ACHN (cell line): ENCODE results near the gene PPTC7.
"Not testable (repeated sequence)": the region's sequence is repeated elsewhere in the genome, so short reads cannot be mapped to it uniquely, and the experiment has no call there.

Source experiments
- DNase-seq: peaks from one replicate; pipeline ENCODE4 v3.0.0-alpha.2; 2015
- in situ Hi-C: cut with HindIII; loops from 2 replicates; pipeline ENCODE4 v1.10.0; 2017; ENCODE audit warnings: low sequenced_read_pairs, low pct_ligation_motif_present, low pct_unique_long_range_greater_than_20kb

PPTC7 gene

DNA sequence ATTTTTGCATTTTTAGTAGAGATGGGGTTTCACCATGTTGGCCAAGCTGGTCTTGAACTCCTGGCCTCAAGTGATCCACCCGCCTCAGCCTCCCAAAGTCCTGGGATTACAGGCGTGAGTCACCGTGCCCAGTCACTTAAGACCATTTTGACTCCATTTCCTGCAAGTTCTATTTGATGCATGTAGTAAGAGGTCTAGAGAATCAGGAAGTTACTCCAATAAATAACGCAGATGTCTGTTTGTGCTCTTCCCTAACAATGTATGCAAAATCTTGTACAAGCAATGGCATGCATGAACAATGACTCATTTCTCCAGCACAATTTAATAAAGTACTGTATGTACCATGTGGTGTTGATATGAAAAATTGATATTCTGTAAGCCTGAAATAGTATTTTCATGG, 37.9 kb downstream of the PPTC7 start:
- in situ Hi-C loops, DNase-seq: not testable (repeated sequence)

DNA sequence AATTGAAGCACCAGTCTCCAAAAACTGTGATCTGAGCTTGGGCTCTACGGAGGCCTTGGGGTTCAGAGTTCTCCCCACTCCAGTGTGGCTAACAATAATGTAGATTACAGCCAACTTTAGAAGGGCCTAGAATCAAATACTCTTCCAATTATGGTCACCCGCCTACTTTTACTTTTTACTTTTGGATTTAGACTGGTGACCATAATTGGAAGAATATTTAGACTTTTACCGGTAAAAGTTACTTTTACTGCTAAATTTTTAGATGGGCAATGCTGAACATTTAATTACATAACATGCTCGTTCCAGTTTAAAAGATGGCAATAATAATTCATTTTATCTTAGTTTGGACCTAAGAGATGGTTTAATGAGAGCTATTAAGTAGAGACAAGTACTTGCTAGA, 39.2 kb downstream of the PPTC7 start:
- in situ Hi-C loops, result no loop called here
- no peak for DNase-seq

DNA sequence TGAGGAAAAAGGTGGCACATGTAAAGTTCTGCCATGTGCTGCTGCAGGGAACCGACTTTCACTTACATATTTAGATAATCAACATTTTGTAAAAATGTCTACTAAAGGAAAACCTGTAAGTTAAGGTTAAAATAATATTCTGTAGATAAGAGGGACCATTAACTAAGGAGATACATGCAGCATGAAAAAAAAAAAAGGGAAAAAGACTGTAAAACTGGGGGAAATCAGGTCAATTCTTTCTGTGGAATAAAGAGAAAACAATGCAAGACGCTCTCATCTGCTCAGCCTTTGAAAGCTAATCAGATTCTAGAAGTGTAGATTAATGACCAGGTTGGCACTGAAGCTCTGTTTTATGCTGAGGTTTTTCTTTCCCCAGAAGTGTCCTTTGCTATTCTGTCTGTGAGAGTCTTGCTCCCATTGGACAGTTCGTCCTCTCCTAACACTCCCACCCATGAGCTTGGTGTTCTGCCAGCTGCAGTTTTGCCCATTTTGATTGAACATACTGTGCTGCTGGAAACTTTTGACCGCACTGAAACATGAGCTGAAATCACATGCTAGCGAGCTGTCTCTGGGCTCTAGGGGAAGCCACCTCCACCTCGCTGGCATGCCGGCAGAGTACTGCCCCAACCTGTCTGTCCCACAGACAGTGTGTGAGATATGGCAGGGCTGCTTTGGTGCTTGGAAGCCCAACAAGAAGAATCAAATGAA, 39.7 kb downstream of the PPTC7 start:
- in situ Hi-C loops, result no loop called here
- DNase-seq, result no peak

DNA sequence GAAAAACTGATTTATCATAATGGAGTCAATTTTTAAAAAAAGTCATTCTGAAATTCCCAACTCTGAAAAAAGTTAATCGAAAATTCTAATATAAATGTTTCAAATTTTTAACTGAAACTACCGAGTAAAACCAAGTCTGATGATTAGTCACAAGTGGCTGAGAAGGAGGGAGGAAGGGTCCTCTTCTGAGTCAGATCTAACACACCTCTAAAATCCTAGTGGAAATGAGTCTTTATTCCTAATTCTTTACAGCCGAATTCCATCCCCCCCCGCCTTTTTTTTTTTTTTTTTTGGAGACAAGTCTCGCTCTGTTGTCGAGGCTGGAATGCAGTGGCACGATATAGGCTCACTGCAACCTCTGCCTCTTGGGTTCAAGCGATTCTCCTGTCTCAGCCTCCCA, 43.1 kb downstream of the PPTC7 start:
- in situ Hi-C loops, result no loop called here
- peak; percentile 44 for DNase-seq

DNA sequence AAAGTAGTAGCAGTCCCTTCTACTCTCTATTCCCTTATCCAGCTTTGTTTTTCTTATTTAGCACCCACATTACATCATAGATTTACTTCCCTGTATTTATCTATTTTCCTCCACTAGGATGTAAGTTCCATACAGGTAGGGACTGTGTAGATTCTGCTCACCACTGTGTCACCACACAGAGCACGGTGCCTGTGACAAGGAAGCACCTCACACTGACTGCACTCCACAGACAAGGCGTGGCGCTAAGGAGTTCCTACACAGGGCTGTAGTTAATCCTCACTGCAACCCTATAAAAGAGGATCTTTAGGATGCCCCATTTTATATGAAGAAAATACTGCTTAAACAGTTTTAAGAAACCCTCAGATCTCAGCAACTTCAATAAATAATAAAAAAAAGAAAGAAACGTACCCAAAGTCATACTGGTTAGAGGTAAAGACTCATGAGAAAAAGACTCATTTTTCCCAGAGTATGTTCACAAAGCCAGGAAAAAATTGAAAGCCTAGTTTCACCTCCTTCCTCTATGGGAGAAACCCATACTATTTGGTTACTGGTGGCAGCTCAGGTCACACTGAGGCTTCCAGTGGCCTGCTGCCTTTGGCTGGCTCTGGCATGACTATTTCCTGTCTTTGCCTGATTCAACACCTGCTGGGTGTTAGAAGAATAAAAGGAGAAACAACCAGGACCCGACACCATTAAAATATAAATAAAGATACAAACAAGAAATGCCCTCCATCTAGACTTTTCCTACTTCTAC, 44.1 kb downstream of the PPTC7 start:
- in situ Hi-C loops, result no loop called here
- no peak for DNase-seq

DNA sequence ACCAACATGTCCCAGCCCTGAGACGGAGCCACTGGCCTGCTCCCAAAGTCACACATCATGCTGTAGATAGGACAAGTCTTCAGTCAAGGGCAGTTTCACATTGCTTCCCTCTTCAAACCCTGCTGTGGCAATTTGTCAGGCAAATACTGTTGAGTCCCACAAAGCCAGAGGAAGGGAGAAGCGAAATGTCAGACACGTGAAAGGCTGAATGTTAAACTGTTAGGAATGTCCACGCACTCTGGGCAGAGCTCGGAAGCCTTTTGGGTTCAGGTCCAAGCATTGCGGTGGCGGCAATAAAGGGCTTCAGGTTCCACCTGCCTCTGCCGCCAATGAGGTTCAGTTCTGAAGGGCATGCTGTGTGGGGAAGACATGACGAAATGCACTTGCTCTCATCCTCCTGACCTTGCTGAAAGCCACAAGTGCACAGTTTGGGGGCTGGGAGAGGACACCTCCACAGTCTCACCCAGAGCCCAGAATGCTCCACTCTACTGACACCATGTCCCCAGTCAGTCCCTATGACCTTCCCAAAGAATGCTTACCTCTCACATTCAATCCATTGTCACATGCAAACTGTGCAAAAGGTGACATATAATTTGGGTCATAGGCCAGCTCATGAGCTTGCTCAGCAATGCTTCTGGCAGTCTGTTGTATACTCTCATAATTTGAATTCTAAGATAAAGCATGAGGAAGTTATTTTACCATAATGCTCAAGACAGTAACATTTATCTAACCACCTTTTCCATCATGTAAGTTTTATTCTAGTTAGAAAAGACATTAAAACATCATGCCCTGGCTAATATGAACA, 45.3 kb downstream of the PPTC7 start:
- no peak for DNase-seq
- in situ Hi-C loops, result no loop called here

DNA sequence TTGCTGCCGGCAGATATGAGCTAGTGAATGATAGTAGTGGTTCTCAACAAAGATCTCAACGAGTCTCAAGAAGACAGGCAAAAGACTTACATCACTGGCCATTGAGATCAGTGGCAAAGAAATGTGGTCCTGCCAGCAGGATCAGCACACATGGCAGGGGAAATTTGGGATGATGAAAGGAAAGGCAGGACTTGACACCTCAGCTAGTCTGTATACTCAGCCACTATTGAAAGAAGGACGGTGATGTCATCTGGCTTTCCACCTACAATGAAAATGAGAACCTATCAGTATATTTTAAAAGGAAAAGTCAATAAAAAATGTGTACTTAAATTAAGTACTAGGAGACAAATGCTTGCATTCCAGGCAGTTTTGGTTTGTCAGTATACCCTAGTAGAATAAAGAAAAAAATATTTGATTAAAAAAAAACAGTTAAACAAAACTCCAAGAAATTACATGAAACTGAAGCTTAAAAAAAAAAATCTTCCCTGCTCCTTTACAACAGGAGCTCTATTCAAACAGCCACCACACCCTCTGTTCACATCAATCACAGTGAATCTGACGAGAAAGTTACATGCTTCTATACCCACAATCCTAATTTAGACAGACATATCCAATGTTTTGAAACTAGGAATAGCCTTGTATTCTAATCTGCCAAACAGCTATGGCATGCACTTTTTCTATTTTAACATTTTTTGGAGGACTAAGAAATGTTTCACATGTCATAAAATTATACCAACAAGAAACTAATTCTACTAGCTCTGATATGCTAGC, 46.1 kb downstream of the PPTC7 start:
- no peak for DNase-seq
- in situ Hi-C loops, result no loop called here

DNA sequence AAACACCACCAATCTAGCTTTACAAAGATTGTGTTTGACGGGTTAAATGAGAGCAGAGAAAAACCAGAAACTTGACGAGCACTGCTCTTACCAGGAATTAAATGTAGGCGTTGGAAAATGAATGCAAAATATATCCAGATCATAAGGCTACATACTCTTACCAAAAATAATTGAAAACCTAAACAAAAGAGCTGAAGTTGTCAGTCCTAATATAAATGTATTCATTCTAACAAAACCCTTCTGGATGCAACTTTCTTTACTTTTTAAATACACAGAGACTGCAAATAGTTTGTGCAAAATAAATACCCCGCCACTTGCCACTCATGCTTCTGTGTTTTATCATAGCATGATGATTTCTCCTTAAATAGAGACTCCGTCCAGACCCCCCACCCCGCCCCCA, 48.3 kb downstream of the PPTC7 start:
- in situ Hi-C loops, result no loop called here
- DNase-seq, result no peak

DNA sequence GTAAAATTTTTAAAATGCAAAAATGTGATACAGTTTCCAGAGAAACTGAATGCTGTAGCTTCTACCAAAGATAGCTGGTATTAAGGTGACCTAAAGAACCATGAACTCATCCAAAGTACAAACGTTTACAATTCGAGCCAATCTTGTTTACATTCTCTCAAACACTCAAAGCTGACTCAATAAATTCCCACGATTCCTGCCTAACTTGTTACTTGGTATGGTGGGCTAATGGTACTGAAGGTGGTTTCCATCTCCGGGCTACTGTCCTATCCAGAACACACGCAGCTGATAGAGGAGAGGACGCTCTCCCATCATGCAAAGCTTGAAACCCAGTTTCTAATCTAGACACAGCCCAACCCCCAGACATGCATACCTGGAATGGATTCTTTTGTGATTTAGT, 49.5 kb downstream of the PPTC7 start:
- in situ Hi-C loops, result no loop called here
- DNase-seq, result no peak

DNA sequence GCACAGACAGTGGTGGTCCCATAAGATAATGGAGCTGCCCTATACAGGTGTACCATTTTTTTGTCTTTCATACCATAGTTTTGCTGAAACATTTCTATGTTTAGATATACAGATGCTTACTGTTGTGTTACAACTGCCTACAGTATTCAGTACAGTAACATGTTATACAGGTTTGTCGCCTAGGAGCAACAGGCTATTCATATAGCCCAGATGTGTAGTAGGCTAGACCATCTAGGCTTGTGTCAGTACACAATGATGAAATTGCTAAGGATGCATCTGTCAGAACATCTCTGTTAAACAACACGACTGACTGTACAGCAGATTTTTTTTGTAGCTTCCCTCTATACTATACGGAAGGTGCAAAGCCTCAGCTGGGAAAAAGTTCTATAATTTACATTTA, 50.5 kb downstream of the PPTC7 start:
- DNase-seq, result no peak
- in situ Hi-C loops, result no loop called here

DNA sequence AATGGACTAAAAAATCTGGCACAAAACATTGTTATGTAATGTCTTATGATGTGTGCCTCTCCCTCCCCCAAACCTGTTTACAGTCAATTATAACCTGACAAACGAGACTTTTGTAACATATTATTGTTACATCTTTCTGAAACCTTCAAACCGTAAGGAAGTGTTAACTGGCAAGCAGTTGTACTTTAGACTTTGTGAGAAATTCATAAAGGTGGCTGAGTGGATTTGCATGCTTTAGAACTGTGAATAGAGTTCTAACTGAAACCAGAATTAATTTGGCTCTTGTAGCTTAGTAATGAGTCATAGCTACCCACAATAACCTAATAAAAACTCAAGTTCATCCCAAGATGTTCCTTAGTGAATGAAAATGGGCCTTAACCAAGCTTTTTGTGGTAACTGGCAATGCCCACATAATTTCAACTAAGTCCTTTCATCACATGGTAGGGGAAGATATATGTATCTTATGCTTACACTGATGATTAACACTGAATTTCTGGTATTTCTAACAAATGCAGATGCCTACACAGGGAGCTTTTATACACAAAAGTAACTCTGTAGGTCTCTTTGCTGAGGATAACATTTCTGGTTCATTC, 51.3 kb downstream of the PPTC7 start:
- no peak for DNase-seq
- in situ Hi-C loops, result no loop called here

DNA sequence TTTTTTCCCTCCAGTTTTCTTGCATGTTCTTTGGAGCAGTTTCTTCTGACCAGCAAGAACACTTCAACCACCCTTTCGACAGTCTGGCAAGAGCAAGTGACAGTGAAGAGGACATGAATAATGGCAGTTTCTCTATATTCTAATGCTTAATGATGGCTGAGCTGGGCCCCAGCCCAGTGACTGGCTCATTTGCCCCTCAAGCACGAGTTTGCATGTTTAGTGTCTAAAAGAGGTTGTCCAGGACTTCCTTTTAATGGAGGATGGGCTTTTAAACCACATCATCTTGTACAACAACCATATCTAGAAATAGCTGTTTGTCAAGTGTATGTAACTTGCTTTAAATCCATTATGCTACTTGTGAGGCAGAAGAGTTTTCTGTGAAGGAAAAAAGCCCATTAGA, 52.6 kb downstream of the PPTC7 start:
- in situ Hi-C loops, result no loop called here

DNA sequence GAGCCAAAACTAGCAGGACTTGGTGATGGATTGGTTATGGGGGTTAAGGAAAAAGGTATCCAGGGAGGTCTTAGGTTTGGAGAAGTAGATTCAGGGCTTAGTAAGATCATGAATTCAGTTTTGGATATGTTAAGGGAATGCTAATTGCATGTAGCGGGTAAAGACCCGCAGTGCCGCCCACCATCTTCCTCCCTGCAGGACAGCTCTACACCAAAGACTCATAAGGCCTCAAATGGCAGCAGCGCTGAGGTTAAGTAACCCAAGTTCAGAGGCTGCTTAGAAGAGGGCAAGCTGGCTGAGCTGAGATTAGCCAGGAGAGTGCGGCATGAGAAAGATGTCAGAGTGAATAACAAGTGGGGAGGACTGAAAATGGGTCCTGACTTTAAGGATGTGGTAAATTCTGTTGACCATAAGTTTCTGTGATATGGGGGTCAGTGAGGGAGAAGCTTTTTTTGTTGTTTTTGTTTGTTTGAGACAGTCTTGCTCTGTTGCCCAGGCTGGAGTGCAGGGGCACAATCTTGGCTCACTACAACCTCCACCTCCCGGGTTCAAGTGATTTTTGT, 54.8 kb downstream of the PPTC7 start:
- DNase-seq, result no peak
- in situ Hi-C loops, result no loop called here

More for the DNA sequence above, 52.6 kb downstream of the PPTC7 start:
- DNase-seq, result no peak

DNA sequence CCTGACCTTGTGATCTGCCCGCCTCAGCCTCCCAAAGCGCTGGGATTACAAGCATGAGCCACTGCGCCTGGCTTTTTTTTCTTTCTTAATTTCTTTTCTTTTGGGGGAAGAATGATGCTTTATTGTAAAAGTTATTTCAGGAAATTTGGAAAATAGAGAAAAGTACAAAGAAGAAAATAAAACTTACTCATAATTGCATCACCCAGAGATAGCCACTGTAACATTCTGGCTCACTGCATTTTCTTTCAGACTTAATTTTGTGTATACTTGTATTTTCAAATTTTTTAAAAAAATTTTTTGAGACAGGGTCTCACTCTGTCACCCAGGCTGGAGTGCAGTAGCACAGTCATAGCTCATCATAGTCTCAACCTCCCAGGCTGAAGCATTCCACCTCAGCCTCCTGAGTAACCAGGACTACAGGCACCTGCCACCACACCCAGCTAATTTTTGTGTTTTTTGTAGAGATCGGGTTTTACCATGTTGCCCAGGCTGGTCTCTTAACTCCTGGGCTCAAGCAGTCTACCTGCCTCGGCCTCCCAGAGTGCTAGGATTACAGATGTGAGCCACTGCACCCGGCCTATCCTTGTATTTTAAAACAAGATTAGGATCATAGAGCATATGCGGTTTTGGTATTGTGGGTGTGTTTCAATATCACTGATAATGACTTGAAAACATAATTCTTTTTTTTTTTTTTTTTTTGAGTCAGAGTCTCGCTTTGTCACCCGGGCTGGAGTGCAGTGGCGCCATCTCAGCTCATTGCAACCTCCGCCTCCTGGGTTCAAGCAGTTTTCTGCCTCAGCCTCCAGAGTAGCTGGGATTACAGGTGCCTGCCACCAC, 62.0 kb downstream of the PPTC7 start:
- DNase-seq, in situ Hi-C loops: not testable (repeated sequence)

DNA sequence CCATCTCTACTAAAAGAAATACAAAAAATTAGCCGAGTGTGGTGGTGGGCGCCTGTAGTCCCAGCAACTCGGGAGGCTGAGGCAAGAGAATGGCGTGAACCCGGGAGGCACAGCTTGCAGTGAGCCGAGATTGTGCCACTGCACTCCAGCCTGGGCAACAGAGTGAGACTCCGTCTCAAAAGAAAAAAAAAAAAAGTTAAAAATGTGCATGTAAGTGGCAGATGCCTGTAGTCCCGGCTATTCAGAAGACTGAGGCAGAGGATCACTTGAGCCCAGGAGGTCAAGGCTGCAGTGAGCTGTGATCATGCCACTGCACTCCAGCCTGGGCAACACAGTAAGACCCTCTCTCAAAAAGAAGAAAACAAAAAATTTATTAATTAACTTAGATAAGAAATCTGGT, 65.1 kb downstream of the PPTC7 start:
- in situ Hi-C loops, result not testable (repeated sequence)

DNA sequence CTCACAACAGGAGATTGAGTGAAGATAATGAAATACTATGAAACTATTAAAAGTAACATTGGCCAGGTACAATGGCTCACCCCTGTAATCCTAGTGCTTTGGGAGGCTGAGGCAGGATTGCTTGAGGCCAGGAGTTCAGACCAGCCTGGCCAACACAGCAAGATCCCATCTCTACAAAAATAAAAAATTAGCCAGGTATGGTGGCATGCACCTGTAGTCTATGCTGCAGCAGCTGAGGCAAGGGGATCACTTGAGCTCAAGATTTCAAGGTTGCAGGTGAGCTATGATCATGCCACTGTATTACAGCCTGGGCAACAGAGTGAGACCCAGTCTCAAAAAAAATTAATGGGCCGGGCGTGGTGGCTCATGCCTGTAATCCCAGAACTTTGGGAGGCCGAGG, 66.1 kb downstream of the PPTC7 start:
- no peak for DNase-seq
- in situ Hi-C loops, result no loop called here

More for the DNA sequence above, 65.1 kb downstream of the PPTC7 start:
- DNase-seq, result not testable (repeated sequence)

DNA sequence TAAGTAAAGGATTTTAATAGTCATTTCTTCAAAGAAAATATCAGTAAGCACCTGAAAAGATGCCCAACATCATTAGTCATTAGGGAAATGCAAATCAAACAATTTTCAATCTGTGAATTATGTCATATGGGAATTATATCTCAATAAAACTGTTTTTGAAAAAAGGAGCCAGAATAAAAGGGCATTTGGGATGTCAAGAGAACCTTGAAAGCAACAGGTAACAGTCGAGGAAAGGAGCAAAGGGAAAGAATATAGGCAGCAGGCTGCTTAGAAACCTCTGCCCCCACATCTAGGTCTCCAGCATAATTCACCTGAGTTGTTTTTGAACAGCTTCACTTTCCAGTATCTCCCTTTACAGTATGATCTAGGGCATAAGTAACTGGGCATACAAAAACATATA, 68.8 kb downstream of the PPTC7 start:
- DNase-seq, result no peak
- in situ Hi-C loops, result no loop called here
